HG03025 (cell line): Measurements from ENCODE around the gene IZUMO2.

Experiments used
- ATAC-seq: cut with Tn5 transposase; IDR thresholded peaks from one replicate; pipeline ENCODE4 v1.9.1; 2021; ENCODE audit warnings: mild to moderate bottlenecking, moderate library complexity; ENCODE audit not compliant: unreplicated experiment, low FRiP score

The IZUMO2 gene

GRCh38 chr19:50162988-50163387, at the start of gene IZUMO2:
TSS of gene IZUMO2 (minus strand) at chr19:50163281. CDS start at chr19:50163194, 87 bp downstream.
- ATAC-seq: no peak

DNA sequence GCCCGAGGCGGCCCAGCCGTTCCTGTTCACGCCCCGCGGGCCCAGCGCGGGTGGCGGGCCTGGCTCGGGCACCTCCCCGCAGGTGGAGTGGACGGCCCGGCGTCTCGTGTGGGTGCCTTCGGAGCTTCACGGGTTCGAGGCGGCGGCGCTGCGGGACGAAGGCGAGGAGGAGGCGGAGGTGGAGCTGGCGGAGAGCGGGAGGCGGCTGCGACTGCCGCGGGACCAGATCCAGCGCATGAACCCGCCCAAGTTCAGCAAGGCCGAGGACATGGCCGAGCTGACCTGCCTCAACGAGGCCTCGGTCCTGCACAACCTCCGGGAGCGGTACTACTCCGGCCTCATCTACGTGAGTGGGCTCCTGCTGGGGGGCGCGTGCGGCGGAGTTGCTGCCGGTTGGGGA, 47.3 kb upstream of the IZUMO2 start:
- no peak for ATAC-seq

GRCh38 chr19:50209131-50209530, 46.0 kb upstream of the IZUMO2 start:
- ATAC-seq: no peak

DNA sequence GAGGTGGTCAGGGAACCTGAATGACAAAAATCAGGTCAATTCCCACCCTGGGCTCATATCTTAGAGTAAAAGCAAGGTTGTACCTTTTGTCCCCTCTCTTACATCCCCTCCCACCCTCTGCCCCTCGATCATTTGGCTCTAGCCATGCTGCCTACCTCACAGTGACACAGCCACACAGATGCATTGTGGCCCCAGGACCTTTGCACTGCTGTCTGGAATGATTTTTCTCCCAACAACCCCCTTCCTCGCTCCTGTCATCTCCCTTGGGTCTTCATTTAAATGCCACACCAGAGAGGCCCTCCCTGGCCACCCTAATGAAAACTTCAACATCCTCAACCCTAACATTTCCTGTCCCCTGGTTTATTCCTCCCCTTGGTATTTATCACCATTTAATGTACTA, 44.6 kb upstream of the IZUMO2 start:
- no peak for ATAC-seq

- no peak for ATAC-seq
These were observed 43.1 kb upstream of the IZUMO2 start for GRCh38 chr19:50206191-50206590.

DNA sequence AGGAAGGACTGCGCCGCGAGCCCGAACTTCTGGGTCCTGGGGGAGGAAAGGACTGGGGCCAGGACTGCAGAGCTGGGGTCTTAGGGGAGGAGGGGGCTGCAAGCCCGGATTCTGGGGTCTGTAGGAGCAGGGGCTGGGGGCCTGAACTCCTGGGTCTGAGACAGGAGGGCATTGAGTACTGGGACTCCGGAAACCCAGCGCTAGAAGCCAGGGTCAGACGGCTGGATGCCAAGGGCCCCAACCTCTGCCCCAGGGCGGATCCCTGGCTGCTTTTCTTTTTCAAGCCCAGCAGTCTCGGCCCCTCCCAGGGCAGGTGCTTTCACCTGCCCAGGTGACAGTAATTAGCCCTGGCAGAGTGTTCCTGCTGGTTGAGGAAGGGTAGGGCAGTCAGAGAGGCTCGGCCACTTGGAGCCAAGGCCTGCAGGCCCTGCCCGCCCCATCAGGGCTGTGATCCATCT, 42.6 kb upstream of the IZUMO2 start:
- ATAC-seq: no peak

- no peak for ATAC-seq
These were observed 42.0 kb upstream of the IZUMO2 start for GRCh38 chr19:50204811-50205675.

- no peak for ATAC-seq
These were observed 41.0 kb upstream of the IZUMO2 start for GRCh38 chr19:50204081-50204428.

GRCh38 chr19:50203281-50204080, 40.4 kb upstream of the IZUMO2 start, which contains the start of gene MYH14:
TSS of gene MYH14 (plus strand) at chr19:50203622. CDS start at chr19:50210366, 6,744 bp downstream.
- no peak for ATAC-seq

DNA sequence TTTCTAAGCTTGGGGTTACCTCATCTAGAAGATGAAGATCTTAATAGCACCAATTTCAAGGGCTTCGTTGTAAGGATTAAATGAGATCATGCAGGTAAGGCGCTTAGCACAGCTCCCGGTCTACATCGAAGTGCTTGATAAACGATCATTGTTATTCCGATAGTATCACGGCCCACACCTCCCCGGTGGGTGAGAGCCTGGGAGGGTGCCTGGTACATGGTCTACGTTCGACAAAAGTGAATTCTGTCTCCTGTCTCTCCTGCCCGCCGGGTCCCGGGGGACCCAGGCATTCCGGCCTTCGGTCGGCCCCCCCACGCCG, 39.8 kb upstream of the IZUMO2 start:
- no peak for ATAC-seq

DNA sequence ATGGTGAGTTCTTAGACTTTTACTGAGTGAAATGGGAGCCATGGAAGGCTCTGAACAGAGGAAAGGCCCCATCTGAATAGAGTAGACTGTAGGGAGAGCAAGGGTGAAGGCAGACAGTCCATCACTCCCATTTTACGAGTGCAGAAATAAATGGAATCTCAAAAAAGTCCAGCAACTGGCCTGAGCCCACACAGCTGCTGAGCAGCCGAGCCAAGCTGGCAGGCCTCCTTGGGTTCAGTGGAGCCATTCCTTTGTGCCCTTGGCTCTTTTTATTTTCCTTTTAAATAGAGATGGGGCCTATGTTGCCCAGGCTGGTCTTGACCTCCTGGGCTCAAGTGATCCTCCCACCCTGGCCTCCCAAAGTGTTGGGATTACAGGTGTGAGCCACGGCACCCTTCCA, 39.3 kb upstream of the IZUMO2 start:
- no peak for ATAC-seq

GRCh38 chr19:50199259-50199555, 36.1 kb upstream of the IZUMO2 start:
- no peak for ATAC-seq

GRCh38 chr19:50198431-50199258, 35.6 kb upstream of the IZUMO2 start:
- no peak for ATAC-seq

DNA sequence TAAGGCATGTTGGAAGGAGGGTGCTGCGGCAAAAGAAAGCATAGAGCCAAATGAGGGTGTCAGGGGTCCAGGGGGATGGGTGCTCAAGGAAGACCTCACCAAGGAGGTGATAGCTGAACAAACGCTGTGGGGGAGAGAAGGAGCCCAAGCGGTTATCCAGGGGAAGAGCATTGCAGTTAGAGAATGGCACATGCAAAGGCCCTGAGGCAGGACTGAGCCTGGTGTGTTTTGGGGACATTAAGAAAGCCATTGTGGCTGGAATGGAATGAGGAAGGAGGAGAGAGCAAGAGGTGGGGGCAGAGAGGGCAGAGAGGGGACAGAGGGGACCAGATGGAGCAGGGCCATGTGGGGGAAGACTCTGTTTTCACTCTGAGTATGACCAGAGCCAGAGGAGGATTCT, 34.3 kb upstream of the IZUMO2 start:
- no peak for ATAC-seq

GRCh38 chr19:50196322-50196932, 33.3 kb upstream of the IZUMO2 start:
- no peak for ATAC-seq

DNA sequence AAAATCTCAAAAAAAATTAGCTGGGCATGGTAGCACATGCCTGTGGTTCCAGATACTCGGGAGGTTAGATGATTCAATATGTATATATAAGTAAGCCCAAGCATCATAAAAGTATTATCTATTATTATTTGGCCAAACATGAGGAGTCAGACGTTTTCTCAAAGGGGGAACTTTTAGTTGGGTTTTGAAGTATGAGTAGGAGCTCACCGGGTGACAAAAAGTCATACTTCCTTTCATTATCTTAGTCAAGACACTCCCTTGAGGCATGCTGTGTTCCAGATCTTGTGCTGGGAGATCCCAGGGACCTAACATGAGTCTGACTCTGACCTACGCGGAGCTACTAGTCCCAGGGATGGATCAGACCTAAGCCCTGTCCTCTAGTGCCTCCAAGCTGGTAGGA, 32.1 kb upstream of the IZUMO2 start:
- ATAC-seq: no peak

DNA sequence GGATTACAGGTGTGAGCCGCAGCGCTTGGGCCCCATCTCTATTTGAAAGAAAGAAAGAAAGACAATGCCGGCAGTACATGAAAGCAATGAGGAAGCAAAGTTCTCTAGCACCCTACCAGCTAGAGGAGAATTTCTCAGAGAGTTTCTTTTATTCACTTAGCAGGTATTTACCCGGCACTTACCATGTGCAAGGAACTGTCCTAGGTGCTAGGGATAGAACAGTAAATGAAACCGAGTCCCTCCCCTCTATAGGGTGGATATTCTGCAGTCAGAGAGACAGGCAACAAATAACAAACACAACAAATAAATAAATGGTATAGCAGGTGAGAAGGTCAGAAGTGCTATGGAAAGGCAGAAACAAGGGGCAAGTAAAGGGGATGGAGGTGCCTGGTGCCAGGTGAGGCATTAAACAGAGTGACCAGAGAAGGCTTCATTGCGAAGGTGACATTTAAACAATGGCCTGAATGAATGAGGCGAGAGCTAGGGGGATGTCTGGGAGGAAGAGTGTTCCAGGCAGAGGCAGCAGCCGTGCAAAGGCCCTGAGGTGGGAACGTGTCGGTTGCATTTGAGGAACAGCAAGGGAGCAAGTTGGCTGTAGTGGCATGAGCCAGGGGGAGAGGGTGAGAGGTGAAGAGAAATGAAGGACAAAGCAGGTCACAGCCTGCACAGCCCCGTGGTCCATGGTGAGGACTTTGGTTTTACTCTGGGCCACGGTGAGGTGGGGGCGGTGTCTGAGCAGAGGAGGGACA, 29.6 kb upstream of the IZUMO2 start:
- ATAC-seq: no peak

DNA sequence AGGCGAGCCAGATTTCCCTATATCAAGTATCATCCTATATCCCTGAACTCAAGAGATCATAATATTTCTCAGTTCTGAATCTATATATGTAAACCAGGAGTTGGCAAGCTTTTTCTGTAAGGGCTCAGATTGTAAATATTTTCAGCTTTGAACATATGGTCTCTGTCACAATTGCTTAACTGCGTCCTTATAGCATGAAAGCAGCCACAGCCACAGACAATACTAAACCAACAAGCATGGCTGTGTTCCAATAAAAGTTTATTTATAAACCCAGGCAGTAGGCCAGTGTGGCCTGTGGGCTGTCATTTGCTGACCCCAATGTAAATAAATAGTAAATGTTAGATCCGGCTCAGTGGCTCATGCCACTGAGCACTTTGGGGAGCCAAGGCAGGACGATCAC, 28.1 kb upstream of the IZUMO2 start:
- no peak for ATAC-seq

DNA sequence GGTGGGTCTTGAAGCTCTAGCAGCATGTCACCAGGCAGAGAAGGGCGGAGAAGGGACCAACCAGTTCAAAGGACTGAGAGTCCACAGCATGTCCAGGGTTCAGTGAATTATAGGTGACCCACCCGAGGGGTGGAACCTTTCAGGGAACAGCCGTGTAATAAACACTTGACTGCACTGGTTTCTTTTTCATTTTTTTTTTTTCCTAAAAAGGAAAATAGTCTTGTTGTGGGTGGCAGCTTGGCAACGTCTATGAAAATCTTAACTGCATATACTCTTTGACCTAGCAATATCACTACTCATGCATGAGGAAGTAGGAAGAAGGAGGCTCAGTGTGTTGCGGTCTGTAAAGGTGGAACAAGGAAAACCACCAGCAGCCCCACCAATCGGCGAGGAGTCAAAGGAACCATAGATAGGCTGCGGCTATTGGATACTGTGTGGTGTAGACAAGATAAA, 27.4 kb upstream of the IZUMO2 start:
- ATAC-seq: no peak

GRCh38 chr19:50189331-50189730, 26.2 kb upstream of the IZUMO2 start:
- ATAC-seq: no peak
